HG03565 (cell line): Measurements from ENCODE around the gene ERG.

Source experiments
- ATAC-seq: cut with Tn5 transposase; IDR thresholded peaks from one replicate; pipeline ENCODE4 v1.9.1; 2021; ENCODE audit warnings: mild to moderate bottlenecking, moderate library complexity; ENCODE audit not compliant: unreplicated experiment

ERG gene

GRCh38 chr21:38340131-38340530 is 158.1 kb downstream of the ERG start:
- ATAC-seq, result no peak

GRCh38 chr21:38337793-38338192 is 160.5 kb downstream of the ERG start:
- ATAC-seq, result no peak

- no peak for ATAC-seq
These were observed 163.4 kb downstream of the ERG start for GRCh38 chr21:38334866-38335265.

GRCh38 chr21:38333301-38334272 is 164.7 kb downstream of the ERG start:
- ATAC-seq, result no peak

- ATAC-seq, result no peak
These were observed 167.6 kb downstream of the ERG start for GRCh38 chr21:38330666-38331065.
